Fibroblast of skin of right biceps (primary cell): ENCODE measurements around the gene PRKCA.

Experiments
- DNase-seq: peaks from one replicate; pipeline ENCODE4 v3.0.0-alpha.2; 2013

The PRKCA gene

DNA sequence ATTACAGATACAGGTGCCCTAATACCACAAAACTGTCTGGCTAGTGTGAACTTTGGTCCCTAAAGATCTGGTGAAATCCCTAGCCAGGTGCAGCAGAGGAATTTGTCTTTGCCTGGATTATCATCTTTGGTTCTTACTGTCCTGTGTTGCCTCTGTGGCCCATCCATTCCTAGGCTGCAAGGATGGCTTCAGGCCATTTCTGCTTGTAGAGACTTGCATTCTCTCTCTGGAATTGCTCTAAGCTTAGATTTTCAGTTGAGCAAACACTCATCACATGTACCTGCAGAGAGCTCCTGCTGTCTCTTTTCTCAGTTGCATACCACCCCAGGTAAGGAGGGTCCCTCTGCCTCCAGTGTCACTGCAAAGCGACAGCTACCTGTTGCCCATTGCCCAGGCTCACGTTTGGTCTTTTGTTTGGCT, 114.9 kb downstream of the PRKCA start:
- no peak for DNase-seq

- peak; percentile 78 for DNase-seq
Measured at GRCh38 chr17:66420961-66421371, 118.6 kb downstream of the PRKCA start.

- DNase-seq = peak; percentile 71
Measured at GRCh38 chr17:66422186-66422585, 119.8 kb downstream of the PRKCA start.

GRCh38 chr17:66423056-66423955, 120.9 kb downstream of the PRKCA start:
- DNase-seq = peak; percentile 66

DNA sequence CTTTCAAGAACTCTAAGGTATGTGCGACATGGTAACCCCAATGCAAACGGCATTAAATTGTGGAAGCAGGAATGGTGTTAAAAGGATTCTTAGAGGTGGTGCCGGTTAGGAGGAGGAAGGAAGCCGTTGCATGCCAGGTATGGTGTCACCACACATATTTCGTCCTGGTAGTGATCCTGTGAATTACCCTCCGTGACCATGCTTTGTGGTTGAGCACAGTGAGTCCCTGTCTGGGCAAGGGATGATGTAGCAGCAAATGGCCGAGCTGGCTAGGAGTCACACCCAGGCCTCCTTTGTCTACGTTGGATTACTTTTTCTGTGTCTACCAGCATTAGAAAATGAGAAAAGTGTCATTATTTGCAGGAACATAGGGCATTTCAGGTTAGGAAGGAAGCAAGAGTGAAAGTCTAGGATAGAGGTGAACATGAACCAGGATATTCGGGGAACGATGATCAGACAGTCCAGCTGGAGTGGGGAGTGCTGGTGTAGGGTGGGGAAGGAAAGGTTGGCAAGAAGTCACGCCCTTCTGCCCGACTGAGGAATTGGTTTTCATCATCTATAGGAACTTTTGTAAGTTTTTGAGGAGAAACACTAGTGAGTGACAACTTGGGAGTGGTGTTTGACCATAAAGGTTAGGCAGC, 123.5 kb downstream of the PRKCA start:
- DNase-seq = no peak

- peak; percentile 40 for DNase-seq
Measured at GRCh38 chr17:66426397-66427033, 124.1 kb downstream of the PRKCA start.

DNA sequence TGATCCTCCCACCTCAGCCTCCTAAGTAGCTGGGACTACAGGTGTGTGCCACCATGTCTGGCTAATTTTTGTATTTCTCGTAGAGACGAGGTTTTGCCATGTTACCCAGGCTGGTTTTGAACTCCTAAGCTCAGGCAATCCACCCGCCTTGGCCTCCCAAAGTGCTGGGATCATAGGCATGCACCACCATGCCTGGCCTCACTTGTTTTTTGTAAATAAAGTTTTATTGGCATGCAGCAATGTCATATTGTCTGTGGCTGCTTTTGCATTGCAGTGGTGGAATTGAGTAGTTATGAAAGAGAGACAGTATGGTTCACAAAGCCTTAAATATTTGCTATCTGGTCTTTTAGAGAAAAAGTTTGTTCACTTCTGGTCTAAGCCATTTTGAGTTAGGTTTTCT, 124.7 kb downstream of the PRKCA start:
- DNase-seq = no peak

- DNase-seq = no peak
Measured at GRCh38 chr17:66429680-66430079, 127.3 kb downstream of the PRKCA start.

DNA sequence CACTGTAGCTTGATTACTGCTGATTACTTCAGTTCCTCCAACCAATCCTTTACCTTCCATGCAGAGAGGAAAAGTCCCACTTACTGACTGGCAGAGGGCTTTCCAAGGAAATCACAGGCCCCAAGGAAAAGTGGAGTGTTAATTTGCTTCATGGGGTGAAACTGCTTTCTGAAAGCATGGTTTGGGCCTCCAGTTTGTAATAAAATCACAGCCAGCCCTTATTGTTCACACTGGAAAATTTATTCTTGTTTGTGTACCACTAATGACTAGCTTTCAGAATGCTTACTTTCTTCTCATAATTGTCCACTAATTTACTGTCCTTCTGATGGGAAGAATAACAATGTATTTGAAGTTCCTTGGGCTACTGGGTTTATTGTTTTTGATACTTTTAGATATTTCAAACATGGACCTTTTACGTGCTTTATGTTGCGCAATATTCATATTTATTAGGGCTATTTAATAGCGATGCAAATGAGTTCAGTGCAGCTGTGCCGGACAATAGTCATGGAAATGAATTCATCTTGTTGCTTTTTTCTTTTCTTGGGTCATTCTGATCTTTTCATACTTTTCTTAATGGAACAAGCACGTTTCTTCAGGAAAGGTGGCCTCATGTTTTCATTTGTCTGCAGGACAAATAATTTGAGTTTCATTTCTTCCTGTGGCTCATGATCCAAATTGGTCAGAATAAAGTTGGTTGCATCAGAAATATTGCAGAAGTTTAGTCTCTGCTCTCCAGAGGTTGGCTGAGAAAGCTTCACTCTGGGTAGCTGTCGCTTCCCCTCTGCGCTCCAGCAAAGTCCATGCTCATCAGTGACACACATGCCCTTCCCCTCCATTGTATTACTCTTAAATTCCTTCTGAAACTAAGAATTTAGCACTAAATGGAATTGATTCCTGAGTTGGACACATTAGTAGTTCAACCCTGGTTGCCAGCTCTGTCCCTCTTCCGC, 128.7 kb downstream of the PRKCA start:
- peak; percentile 29 for DNase-seq

DNA sequence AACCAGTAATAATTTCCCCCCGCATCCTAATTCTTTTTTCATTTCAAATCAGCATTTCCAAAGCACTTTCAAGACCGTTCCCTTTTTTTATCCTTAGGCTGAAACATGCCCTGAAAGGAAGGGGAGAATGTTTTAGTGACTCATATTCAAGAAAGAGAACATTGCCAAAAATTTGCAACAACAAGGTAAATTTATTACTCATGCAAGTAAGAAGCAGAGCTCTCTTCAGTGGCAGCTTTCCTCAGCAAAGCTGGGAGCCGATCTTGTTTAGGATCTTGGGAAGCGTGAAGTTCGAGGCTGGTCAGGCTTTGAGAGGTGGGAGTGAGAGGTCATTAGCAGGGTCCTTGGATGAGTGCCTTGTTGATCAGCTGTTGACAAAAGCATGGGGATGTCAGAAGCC, 129.5 kb downstream of the PRKCA start:
- DNase-seq = peak; percentile 88

- no peak for DNase-seq
Measured at GRCh38 chr17:66432411-66432957, 130.1 kb downstream of the PRKCA start.

DNA sequence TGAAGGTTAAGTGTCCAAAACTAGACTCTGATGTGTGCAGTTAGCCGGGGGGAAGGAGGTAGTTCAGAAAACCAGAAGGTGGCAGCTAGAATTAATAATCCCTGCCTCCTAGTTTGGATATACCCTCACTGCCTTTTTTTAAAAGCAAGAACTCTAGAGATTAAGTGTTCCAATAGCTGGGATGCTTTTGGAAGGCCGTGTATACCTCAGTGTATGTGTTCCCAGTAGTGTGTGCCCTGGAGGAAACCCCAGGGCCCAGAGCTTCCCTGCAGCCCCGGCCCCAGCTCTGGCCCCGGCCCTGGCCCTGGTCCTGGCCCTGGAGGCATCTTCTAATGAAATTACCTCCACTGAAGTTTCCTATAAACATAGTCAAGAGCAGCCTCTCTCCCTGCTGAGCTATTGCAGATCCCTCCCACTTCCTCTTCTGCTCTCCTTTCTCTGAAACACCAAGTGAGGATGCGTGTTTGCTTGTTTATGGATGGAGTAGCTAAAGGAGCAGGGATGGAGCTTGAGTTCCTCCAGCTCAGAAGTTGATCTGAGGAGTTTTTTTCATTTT, 130.7 kb downstream of the PRKCA start:
- DNase-seq = no peak

- DNase-seq = no peak
Measured at GRCh38 chr17:66435182-66435581, 132.8 kb downstream of the PRKCA start.

GRCh38 chr17:66436631-66437030, 134.2 kb downstream of the PRKCA start:
- no peak for DNase-seq

GRCh38 chr17:66437476-66438026, 135.1 kb downstream of the PRKCA start:
- no peak for DNase-seq

GRCh38 chr17:66438101-66438500, 135.7 kb downstream of the PRKCA start:
- DNase-seq = no peak

DNA sequence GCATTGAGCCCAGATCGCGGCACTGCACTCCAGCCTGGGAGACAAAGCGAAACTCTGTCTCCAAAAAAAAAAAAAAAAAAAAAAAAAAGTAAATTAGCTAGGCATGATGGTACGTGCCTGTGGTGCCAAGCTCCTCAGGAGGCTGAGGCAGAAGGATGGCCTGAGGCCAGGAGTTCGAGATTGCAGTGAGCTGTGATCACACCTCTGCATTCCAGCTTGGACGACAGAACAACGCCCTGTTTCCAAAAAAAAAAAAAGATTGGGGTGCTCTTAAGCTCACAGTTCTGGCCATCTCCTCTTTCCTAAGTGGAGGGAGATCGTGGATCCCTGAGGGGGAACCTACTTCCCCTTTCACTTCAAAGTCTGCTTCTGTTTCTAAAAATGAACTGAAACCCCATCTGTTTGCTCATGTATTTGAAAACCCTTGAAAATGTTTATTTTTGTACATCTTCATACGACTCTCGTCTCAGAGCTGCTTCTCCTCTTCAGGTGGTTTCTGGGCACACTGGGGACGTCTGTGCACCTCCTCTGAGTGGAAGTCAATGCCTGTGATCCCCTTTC, 138.8 kb downstream of the PRKCA start:
- no peak for DNase-seq

DNA sequence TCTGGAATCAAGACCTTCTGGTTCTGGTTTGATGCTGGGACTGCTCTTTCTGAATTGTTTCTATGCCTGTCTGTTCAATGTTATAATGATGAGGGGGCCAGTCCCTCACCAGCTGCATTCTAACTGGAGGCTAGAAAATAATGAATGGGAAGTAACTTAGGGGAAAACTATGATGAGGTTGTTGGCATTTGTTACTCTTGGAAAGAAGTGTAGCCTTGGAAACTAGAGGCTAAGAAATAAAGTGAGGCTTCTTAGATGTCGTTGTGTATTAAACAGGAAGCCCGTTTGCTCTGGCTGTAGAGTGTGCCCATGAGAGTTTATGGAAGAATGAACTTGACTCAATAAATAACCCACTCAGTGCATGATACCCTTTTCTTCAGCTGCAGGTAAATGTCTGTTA, 140.8 kb downstream of the PRKCA start:
- DNase-seq = no peak

GRCh38 chr17:66443606-66444005, 141.2 kb downstream of the PRKCA start:
- DNase-seq = peak; percentile 25

GRCh38 chr17:66444031-66444430, 141.6 kb downstream of the PRKCA start:
- DNase-seq = no peak

DNA sequence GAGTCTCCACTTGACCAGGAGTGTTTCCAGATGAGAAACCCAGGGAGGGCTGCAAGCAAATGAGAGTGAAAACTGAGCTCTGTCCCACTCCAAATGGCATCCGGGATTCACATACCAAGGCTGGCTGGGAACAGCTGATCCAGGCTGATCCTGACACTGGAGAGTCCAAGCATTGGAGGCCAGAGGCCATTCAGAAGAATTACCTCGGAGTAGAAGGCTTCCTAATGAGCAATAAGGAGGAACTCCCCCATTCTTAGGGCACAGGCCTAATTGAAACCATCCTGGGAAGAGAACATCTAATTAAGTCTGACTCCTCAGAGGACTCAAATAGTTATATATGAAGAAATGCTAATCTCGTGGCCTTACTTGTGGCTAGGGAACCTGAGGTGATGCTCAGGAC, 142.8 kb downstream of the PRKCA start:
- DNase-seq = peak; percentile 58
